ENCODE data around the gene VPS37C.

The VPS37C gene

GRCh38 chr11:61083601-61084147 is 77.6 kb downstream of the VPS37C start:
- no peaks in the 10 kb centered on the region for H3K36me3 ChIP-seq (ENCODE audit: control insufficient read depth, insufficient read depth, low read length)
- no CpG with 5 or more reads among the region's 13 CpGs for WGBS (ENCODE audit: insufficient coverage, insufficient read length)
- H3K27me3 ChIP-seq (ENCODE audit: control insufficient read depth, insufficient read depth, low read length) = no peaks in the 10 kb centered on the region
- H3K27ac ChIP-seq (ENCODE audit: low read length) = no peak overlapping the region
- H3K9me3 ChIP-seq (ENCODE audit: control insufficient read depth, insufficient read depth, low read length) = no peaks in the 10 kb centered on the region
- no peak overlapping the region for H3K4me3 ChIP-seq (ENCODE audit: low read length)
- H3K4me1 ChIP-seq (ENCODE audit: control insufficient read depth, insufficient read depth, low read length) = no peaks in the 10 kb centered on the region
- no peak for DNase-seq (ENCODE audit: low read depth, low spot score)

- no peaks in the 10 kb centered on the region for H3K36me3 ChIP-seq (ENCODE audit: control insufficient read depth, insufficient read depth, low read length)
- no peaks in the 10 kb centered on the region for H3K27me3 ChIP-seq (ENCODE audit: control insufficient read depth, insufficient read depth, low read length)
- no peak overlapping the region for H3K4me3 ChIP-seq (ENCODE audit: low read length)
- no CpG with 5 or more reads among the region's 14 CpGs for WGBS (ENCODE audit: insufficient coverage, insufficient read length)
- no peak for DNase-seq (ENCODE audit: low read depth, low spot score)
- H3K9me3 ChIP-seq (ENCODE audit: control insufficient read depth, insufficient read depth, low read length) = no peaks in the 10 kb centered on the region
- no peaks in the 10 kb centered on the region for H3K4me1 ChIP-seq (ENCODE audit: control insufficient read depth, insufficient read depth, low read length)
- no peak overlapping the region for H3K27ac ChIP-seq (ENCODE audit: low read length)
These were observed 78.2 kb downstream of the VPS37C start for GRCh38 chr11:61082931-61083531.

GRCh38 chr11:61082062-61082870 is 79.0 kb downstream of the VPS37C start:
- WGBS (ENCODE audit: insufficient coverage, insufficient read length) = no CpG with 5 or more reads among the region's 18 CpGs

GRCh38 chr11:61080986-61081590 is 80.1 kb downstream of the VPS37C start:
- H3K4me3 ChIP-seq (ENCODE audit: low read length) = no peak overlapping the region
- no peaks in the 10 kb centered on the region for H3K4me1 ChIP-seq (ENCODE audit: control insufficient read depth, insufficient read depth, low read length)
- H3K27ac ChIP-seq (ENCODE audit: low read length) = no peak overlapping the region
- no CpG with 5 or more reads among the region's 11 CpGs for WGBS (ENCODE audit: insufficient coverage, insufficient read length)
- H3K9me3 ChIP-seq (ENCODE audit: control insufficient read depth, insufficient read depth, low read length) = no peaks in the 10 kb centered on the region
- H3K36me3 ChIP-seq (ENCODE audit: control insufficient read depth, insufficient read depth, low read length) = no peaks in the 10 kb centered on the region
- DNase-seq (ENCODE audit: low read depth, low spot score) = no peak
- H3K27me3 ChIP-seq (ENCODE audit: control insufficient read depth, insufficient read depth, low read length) = no peaks in the 10 kb centered on the region

More at GRCh38 chr11:61082062-61082870, 79.0 kb downstream of the VPS37C start:
- H3K27ac ChIP-seq (ENCODE audit: low read length) = no peak overlapping the region
- no peak overlapping the region for H3K4me3 ChIP-seq (ENCODE audit: low read length)
- H3K9me3 ChIP-seq (ENCODE audit: control insufficient read depth, insufficient read depth, low read length) = no peaks in the 10 kb centered on the region
- no peaks in the 10 kb centered on the region for H3K4me1 ChIP-seq (ENCODE audit: control insufficient read depth, insufficient read depth, low read length)
- H3K36me3 ChIP-seq (ENCODE audit: control insufficient read depth, insufficient read depth, low read length) = no peaks in the 10 kb centered on the region
- H3K27me3 ChIP-seq (ENCODE audit: control insufficient read depth, insufficient read depth, low read length) = no peaks in the 10 kb centered on the region
- DNase-seq (ENCODE audit: low read depth, low spot score) = no peak

GRCh38 chr11:61080526-61080925 is 80.7 kb downstream of the VPS37C start:
- H3K4me1 ChIP-seq (ENCODE audit: control insufficient read depth, insufficient read depth, low read length) = no peaks in the 10 kb centered on the region
- no CpG with 5 or more reads among the region's 8 CpGs for WGBS (ENCODE audit: insufficient coverage, insufficient read length)
- no peak overlapping the region for H3K27ac ChIP-seq (ENCODE audit: low read length)
- DNase-seq (ENCODE audit: low read depth, low spot score) = no peak
- no peaks in the 10 kb centered on the region for H3K9me3 ChIP-seq (ENCODE audit: control insufficient read depth, insufficient read depth, low read length)
- H3K4me3 ChIP-seq (ENCODE audit: low read length) = no peak overlapping the region
- no peaks in the 10 kb centered on the region for H3K27me3 ChIP-seq (ENCODE audit: control insufficient read depth, insufficient read depth, low read length)
- H3K36me3 ChIP-seq (ENCODE audit: control insufficient read depth, insufficient read depth, low read length) = no peaks in the 10 kb centered on the region

Measured in iPS DF 6.9 (cell line).